ENCODE measurements around the gene B4GALT5.
"Not testable (repeated sequence)": the region's sequence is repeated elsewhere in the genome, so short reads cannot be mapped to it uniquely, and the experiment has no call there.

The B4GALT5 gene

GRCh38 chr20:49677777-49678758 lies 35.6 kb downstream of the B4GALT5 start:
- no peak for DNase-seq

GRCh38 chr20:49676581-49677291 lies 36.9 kb downstream of the B4GALT5 start:
- DNase-seq = peak; percentile 78

- no peak for DNase-seq
These were observed 38.1 kb downstream of the B4GALT5 start for GRCh38 chr20:49675368-49676151.

- DNase-seq = no peak
These were observed 39.0 kb downstream of the B4GALT5 start for GRCh38 chr20:49674383-49675352.

GRCh38 chr20:49672096-49672664 lies 41.5 kb downstream of the B4GALT5 start:
- DNase-seq = no peak

GRCh38 chr20:49671433-49671832 lies 42.2 kb downstream of the B4GALT5 start:
- DNase-seq = no peak

- DNase-seq = peak; percentile 62
These were observed 44.0 kb downstream of the B4GALT5 start for GRCh38 chr20:49669601-49670189.

GRCh38 chr20:49668878-49669195 lies 44.8 kb downstream of the B4GALT5 start:
- DNase-seq = not testable (repeated sequence)

GRCh38 chr20:49668181-49668877 lies 45.3 kb downstream of the B4GALT5 start:
- DNase-seq = peak; percentile 87

GRCh38 chr20:49666911-49667310 lies 46.8 kb downstream of the B4GALT5 start:
- no peak for DNase-seq

- no peak for DNase-seq
These were observed 47.9 kb downstream of the B4GALT5 start for GRCh38 chr20:49665796-49666195.

- no peak for DNase-seq
These were observed 48.9 kb downstream of the B4GALT5 start for GRCh38 chr20:49664612-49665313.

- DNase-seq = no peak
These were observed 50.6 kb downstream of the B4GALT5 start for GRCh38 chr20:49663112-49663511.

GRCh38 chr20:49661560-49662329 lies 51.9 kb downstream of the B4GALT5 start:
- no peak for DNase-seq

GRCh38 chr20:49660912-49661311 lies 52.8 kb downstream of the B4GALT5 start:
- DNase-seq = no peak

- no peak for DNase-seq
These were observed 54.6 kb downstream of the B4GALT5 start for GRCh38 chr20:49659056-49659455.

GRCh38 chr20:49658508-49658907 lies 55.2 kb downstream of the B4GALT5 start:
- no peak for DNase-seq

- peak; percentile 51 for DNase-seq
These were observed 56.4 kb downstream of the B4GALT5 start for GRCh38 chr20:49657118-49657901.
